Activated CD4-positive, alpha-beta memory T cell treated with anti-CD3 and anti-CD28 coated beads, Interleukin-2, amount 10 ng/mL, durations not matched to agents 7 days and 5 days (primary cell): ENCODE data around the gene CALB2. TPM values are rescaled to one million over a fixed set of nuclear protein-coding genes. Genes with fewer than 3 reads are reported as not detected.
"Not testable (repeated sequence)": the region's sequence is repeated elsewhere in the genome, so short reads cannot be mapped to it uniquely, and the experiment has no call there.

ENCODE experiments used
- CTCF ChIA-PET: fragments of 350-600 bp; sonication (Branson Sonifier 250); formaldehyde crosslinking; loops from one replicate; lab custom pipeline; 2021; ENCODE audit warnings: antibody characterized with exemption, inconsistent platforms; lab: Charles Lee
- POLR2A ChIA-PET: fragments of 350-600 bp; sonication (Branson Sonifier 250); formaldehyde crosslinking; loops from one replicate; lab custom pipeline; 2021; ENCODE audit warnings: antibody characterized with exemption; lab: Charles Lee
- DNase-seq: peaks from one replicate; pipeline ENCODE4 v3.0.0-alpha.2; 2020
- H3K27ac Mint-ChIP-seq: one replicate; pipeline ENCODE4 v1.8.0; 2021; ENCODE audit warnings: mild to moderate bottlenecking, mixed read lengths
- H3K27me3 Mint-ChIP-seq: one replicate; pipeline ENCODE4 v1.8.0; 2021; ENCODE audit warnings: mixed read lengths
- H3K36me3 Mint-ChIP-seq: one replicate; pipeline ENCODE4 v1.8.0; 2021; ENCODE audit warnings: low read depth, mixed read lengths
- H3K4me1 Mint-ChIP-seq: one replicate; pipeline ENCODE4 v1.8.0; 2021; ENCODE audit warnings: mixed read lengths
- H3K4me3 Mint-ChIP-seq: one replicate; pipeline ENCODE4 v1.8.0; 2021; ENCODE audit warnings: mild to moderate bottlenecking, mixed read lengths
- H3K9me3 Mint-ChIP-seq: one replicate; pipeline ENCODE4 v1.8.0; 2021; ENCODE audit warnings: mixed read lengths
- total RNA-seq, 2 experiments: library from RNA; stranded (reverse); gene quantifications; one replicate each; pipeline ENCODE4 v1.2.3, GENCODE V29; 2021

Gene CALB2, protein sequence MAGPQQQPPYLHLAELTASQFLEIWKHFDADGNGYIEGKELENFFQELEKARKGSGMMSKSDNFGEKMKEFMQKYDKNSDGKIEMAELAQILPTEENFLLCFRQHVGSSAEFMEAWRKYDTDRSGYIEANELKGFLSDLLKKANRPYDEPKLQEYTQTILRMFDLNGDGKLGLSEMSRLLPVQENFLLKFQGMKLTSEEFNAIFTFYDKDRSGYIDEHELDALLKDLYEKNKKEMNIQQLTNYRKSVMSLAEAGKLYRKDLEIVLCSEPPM
- total RNA-seq = not detected

DNA sequence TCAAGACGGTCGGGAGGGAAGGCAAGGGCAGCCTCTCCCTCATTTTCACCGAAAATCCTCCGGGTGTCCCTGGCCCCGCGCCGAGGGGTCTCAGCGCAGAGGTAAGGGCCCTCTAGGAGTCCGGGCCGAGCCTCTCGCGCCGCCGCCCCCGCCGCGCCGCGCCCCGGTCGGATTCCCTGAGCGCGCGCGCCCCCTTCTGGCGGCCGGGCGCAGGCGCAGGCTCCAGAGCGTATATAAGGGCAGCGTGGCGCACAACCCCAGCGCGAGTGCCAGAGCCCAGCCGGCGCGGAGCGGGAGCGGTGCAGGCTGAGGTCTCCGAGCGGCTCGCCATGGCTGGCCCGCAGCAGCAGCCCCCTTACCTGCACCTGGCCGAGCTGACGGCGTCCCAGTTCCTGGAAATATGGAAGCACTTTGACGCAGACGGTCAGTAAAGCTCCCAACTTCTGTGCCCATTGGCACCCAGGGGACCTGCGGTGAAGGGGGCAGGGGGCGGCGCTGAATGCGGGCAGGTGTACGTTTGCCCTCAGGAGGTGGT lies at the start of gene CALB2:
TSS of gene CALB2 (plus strand) at position 260 of the 535 bp plus-strand sequence. CDS start at position 330, 70 bp downstream.
- ChIA-PET POLR2A (no interaction called here), CTCF (interaction anchor here (0.8 to 1.7 kb wide), 2 partner anchors 47 to 54 kb away, joined by 3 to 4 read pairs; no protein-coding TSS in a partner anchor)
- DNase-seq = peak; percentile 68
- Mint-ChIP-seq H3K36me3 (no peaks in the 10 kb centered on the region), H3K27ac (no peak within 1 kb of the TSS), H3K4me1 (no peaks in the 10 kb centered on the region), H3K4me3 (no peak within 1 kb of the TSS), H3K27me3 (peaks cover 8% of the 10 kb centered on the region), H3K9me3 (no peaks in the 10 kb centered on the region)

DNA sequence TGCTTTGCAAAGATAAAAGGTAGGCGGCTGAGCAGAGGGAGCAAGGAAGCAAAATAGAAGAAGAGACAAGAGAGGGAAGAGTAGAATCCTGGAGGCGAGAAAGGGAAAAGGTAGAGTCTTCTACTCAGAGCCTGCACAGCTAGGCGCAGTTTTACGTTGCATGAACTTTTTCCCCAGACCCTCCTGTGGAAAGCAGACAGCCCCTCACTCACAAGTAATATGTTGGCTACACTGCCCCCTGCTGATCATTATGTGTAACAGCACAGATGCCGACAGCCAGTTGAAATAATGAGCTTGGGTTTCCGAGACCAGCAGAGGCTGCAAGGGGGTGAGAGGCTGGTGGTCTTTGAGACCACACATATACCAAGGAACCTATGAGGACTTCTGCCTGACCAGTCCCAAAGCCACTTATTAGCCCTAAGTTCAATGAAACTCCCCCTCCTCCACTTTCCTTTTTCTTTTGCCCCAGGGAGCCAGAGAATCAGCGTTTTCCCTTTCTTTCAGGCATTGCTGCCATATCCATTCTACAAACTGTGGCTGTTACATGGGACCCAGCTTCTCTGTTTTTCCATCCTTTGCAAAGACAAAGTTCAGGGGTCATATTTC lies 46.9 kb upstream of the CALB2 start:
- H3K36me3 Mint-ChIP-seq = no peaks in the 10 kb centered on the region
- H3K27ac Mint-ChIP-seq = no peak overlapping the region
- ChIA-PET CTCF (interaction anchor here (0.6 to 1.5 kb wide), 22 partner anchors 8 to 508 kb away, joined by 3 to 7 read pairs (median 4); partner anchors contain the start of genes CALB2 and CMTR2), POLR2A (interaction anchor here (1.0 kb wide), 1 partner anchor 45 kb away, joined by 3 read pairs; no protein-coding TSS in a partner anchor)
- H3K27me3 Mint-ChIP-seq = peaks cover 27% of the 10 kb centered on the region
- H3K4me3 Mint-ChIP-seq = no peak overlapping the region
- DNase-seq = no peak
- H3K4me1 Mint-ChIP-seq = no peaks in the 10 kb centered on the region
- no peaks in the 10 kb centered on the region for H3K9me3 Mint-ChIP-seq

DNA sequence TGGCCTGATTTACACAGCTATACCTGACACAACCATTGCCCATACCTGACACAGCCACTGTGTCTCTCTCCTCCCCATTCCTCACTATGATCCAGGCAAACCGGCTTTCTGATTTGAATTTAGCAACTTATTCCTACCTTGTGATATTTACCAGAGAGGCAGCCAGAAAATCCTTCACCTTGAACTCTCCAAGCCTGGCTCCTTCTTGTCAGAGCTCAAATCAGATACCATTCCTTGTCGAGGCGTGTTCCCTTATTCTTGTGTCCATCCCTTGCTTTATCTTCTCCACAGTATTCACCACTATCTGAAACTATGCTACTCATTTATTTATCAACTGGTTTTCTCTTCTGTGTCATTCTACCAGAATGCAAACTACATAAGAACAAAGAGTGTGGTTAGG lies 44.9 kb upstream of the CALB2 start:
- H3K9me3 Mint-ChIP-seq, CTCF ChIA-PET, H3K4me1 Mint-ChIP-seq, POLR2A ChIA-PET, H3K36me3 Mint-ChIP-seq, H3K27ac Mint-ChIP-seq, DNase-seq, H3K4me3 Mint-ChIP-seq: not testable (repeated sequence)
- H3K27me3 Mint-ChIP-seq = peaks cover 23% of the 10 kb centered on the region

DNA sequence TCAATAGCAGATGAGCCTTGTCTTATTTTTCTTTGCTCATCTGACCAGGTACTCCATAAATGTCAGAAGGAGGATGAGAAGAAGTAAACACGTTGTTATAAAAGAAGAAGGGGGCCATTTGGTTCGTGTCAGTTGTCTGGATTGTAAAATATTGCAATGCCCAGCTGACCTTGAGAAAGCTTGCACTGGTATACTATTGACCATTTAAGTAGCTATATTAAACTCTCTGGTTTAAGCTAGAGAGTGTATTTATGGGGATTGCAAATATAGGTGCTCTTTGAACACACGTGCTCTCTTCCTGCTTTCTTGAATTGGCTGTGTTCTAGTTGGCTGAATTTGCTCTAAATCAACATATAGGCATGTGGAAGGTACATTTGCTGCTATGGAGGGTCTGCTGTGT lies 43.3 kb upstream of the CALB2 start:
- H3K27me3 Mint-ChIP-seq = peaks cover 12% of the 10 kb centered on the region
- no peaks in the 10 kb centered on the region for H3K9me3 Mint-ChIP-seq
- POLR2A ChIA-PET = no interaction called here
- no peak overlapping the region for H3K4me3 Mint-ChIP-seq
- H3K36me3 Mint-ChIP-seq = no peaks in the 10 kb centered on the region
- no peak overlapping the region for H3K27ac Mint-ChIP-seq
- CTCF ChIA-PET = no interaction called here
- H3K4me1 Mint-ChIP-seq = no peaks in the 10 kb centered on the region
- DNase-seq = no peak

DNA sequence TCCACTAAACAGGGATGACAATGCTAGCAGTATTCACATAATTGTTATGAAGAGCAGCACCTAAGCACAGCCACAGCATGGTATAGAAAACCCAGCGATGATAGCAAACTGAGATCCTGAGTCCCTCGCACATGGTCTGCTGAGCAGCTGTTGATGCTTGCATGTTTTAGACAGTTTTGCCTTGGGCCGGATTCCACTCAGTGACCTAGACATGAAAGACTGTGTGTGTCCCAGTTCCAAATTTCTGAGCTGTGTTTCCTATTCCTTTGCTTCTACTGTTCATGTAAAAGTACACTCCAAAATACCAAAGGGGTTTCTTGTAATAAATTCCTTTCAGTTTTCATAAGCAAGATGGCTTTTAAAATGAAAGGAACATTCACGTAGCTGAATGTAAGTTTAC lies 38.5 kb upstream of the CALB2 start:
- CTCF ChIA-PET = interaction anchor here (0.7 to 1.4 kb wide), 2 partner anchors 8 to 10 kb away, joined by 3 to 5 read pairs; no protein-coding TSS in a partner anchor
- no peak for DNase-seq
- Mint-ChIP-seq H3K4me3 (no peak overlapping the region), H3K27me3 (peaks cover 8% of the 10 kb centered on the region), H3K27ac (no peak overlapping the region), H3K36me3 (no peaks in the 10 kb centered on the region), H3K9me3 (no peaks in the 10 kb centered on the region), H3K4me1 (no peaks in the 10 kb centered on the region)
- POLR2A ChIA-PET = no interaction called here

DNA sequence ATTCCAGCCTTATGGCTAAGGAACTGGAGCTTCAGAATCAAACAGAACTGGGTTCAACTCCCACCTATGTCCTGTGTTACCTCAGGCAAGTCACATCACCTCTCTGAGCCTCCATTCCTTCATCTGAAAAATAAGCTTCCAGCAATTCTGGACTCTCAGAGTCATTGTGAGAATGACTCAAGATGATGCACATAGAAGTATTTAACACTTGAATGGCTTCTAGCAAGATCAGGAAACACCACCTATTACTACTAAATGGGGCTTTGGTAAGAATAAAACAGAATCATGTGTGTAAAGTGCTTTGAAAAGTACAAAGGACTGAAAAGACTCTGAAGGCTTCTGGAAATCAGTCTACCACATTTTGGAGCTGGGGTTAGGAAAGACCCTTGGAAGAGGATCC lies 30.8 kb upstream of the CALB2 start:
- ChIA-PET CTCF (no interaction called here), POLR2A (no interaction called here)
- no peaks in the 10 kb centered on the region for H3K4me1 Mint-ChIP-seq

DNA sequence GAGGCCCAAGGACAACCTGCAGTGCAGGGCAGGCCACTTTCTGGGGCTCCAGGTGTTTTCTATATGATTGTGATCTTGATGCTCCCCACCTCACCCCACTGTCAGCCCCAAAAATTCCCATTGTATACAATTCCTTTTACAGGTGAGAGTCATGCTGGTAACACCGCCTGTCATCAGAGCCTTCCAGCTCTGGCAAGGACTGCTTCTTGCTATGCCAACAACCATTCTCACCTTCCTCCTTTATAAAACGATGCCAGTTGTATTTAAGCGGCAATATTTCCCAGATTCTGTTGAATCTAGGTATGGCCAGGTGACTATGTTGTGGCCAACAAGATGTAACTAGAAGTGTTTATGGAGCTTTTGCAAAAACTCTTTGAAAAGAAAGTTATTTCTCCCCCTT lies 30.4 kb upstream of the CALB2 start:
- H3K36me3 Mint-ChIP-seq = no peaks in the 10 kb centered on the region
- POLR2A ChIA-PET = no interaction called here
- H3K27me3 Mint-ChIP-seq = peaks cover 9% of the 10 kb centered on the region
- no peaks in the 10 kb centered on the region for H3K9me3 Mint-ChIP-seq
- DNase-seq = no peak
- H3K27ac Mint-ChIP-seq = no peak overlapping the region
- no peak overlapping the region for H3K4me3 Mint-ChIP-seq
- CTCF ChIA-PET = interaction anchor here (0.7 kb wide), 1 partner anchor 1003 kb away, joined by 3 read pairs; no protein-coding TSS in a partner anchor
- H3K4me1 Mint-ChIP-seq = no peaks in the 10 kb centered on the region

More for the DNA sequence above, 30.8 kb upstream of the CALB2 start:
- Mint-ChIP-seq H3K27ac (no peak overlapping the region), H3K4me3 (no peak overlapping the region), H3K27me3 (peaks cover 7% of the 10 kb centered on the region), H3K36me3 (no peaks in the 10 kb centered on the region), H3K9me3 (no peaks in the 10 kb centered on the region)
- DNase-seq = no peak

DNA sequence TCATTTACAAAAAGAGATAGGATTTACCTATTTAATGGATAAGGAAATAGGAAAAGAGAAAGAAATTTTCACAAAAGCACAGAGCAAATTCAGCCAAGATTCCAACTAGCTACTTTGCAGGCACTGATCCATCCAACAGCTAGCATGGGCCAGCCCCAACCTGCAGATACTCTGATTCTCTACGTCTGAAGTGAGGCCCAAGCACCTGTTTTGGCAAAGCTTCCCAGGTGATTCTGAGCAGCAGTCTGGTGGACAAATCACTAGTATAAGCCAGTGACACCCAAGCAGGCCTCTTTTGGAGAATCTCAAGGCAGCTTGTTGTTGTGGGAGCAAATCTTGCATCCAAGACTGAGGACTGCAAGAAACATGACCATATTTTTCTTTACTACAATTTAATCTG lies 20.9 kb upstream of the CALB2 start:
- DNase-seq = no peak
- Mint-ChIP-seq H3K36me3 (no peaks in the 10 kb centered on the region), H3K27me3 (peaks cover 11% of the 10 kb centered on the region), H3K4me3 (no peak overlapping the region), H3K9me3 (no peaks in the 10 kb centered on the region), H3K4me1 (peaks cover 3% of the 10 kb centered on the region), H3K27ac (no peak overlapping the region)
- CTCF ChIA-PET = no interaction called here
- POLR2A ChIA-PET = no interaction called here

DNA sequence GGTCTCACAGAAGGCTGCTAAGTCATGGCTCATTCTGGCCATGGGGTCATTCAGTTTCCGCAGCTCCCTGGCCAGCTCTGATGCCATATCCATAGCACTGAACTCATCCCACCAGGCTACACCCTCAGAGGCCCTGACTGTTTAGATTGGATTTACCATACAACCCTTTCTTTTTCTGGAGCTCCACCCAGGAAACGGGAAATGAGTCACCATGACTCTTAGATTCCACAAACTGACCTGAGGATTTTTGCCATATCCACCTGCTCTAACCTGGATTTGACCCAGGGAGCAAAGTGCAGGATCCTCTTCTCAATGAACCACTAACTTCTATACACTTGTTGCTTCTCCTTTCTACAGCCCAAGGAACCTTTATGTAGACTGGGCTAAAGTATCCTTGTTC lies 20.3 kb upstream of the CALB2 start:
- Mint-ChIP-seq H3K9me3 (no peaks in the 10 kb centered on the region), H3K27me3 (peaks cover 9% of the 10 kb centered on the region), H3K4me3 (no peak overlapping the region), H3K36me3 (no peaks in the 10 kb centered on the region), H3K27ac (no peak overlapping the region), H3K4me1 (peaks cover 3% of the 10 kb centered on the region)
- CTCF ChIA-PET = no interaction called here
- DNase-seq = no peak
- POLR2A ChIA-PET = no interaction called here

DNA sequence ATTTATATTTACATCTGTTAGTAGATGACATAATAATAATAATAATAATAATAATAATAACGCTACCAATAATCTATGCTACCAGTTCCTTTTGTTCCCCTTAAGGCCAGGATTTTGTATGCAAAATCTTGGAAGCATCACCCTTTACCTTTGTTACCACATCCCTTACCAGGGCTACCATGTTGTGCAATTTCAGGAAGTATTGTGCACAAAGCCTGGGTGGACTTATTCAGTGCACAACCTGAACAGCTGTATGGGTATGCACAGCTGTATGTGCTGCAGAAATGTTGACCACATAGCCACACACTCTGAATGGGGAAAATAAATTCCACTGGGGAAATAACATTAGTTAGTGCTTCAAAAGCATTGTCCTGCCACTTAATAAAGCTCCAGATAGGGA lies 19.9 kb upstream of the CALB2 start:
- ChIA-PET POLR2A (no interaction called here), CTCF (interaction anchor here (1.1 kb wide), 1 partner anchor 27 kb away, joined by 4 read pairs; no protein-coding TSS in a partner anchor)
- no peak overlapping the region for H3K4me3 Mint-ChIP-seq
- no peak overlapping the region for H3K27ac Mint-ChIP-seq
- H3K4me1 Mint-ChIP-seq = peaks cover 3% of the 10 kb centered on the region
- H3K9me3 Mint-ChIP-seq = no peaks in the 10 kb centered on the region
- no peaks in the 10 kb centered on the region for H3K36me3 Mint-ChIP-seq
- DNase-seq = no peak
- H3K27me3 Mint-ChIP-seq = peaks cover 9% of the 10 kb centered on the region

DNA sequence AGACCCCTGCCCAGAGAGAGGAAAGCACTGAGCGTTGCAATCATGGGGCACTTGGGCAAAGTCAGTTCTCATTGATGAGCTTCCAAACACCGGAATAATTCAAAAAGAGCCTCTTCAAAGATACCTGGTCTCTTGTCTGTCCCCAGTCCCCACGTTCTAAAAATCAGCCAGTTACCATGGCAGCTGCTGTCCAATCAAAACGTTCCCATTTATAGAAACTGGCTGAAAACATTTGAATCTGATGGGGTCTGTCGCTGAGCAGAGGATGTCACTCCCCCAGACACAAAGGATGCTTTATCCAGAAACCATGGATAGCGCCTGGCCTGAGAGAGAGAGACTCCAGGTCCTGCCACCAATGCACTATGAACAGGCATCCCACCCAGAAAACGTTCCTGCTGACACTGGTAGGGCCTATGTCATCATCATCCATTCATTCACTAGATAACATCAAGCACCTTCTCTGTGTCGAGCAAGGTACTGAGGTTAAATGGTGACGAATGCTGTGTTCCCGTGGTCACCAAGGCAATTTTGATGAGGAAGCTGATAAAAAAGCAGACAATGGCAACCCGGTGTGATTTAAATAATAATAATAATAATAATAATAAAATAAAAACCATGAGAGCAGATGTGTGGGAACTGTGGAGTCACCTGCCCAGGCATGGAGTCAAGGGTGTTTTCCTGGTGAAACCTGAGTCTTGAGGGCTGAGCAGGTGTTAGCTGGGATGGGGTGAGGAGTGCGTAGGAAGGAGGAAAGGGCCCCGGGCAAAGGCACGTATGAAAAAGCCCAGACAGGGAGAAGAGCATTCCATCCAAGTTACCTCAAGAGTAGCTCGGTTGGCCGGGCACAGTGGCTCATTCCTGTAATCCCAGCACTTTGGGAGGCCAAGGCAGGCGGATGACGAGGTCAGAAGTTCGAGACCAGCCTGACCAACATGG lies 19.0 kb upstream of the CALB2 start:
- Mint-ChIP-seq H3K4me3 (no peak overlapping the region), H3K27ac (no peak overlapping the region), H3K9me3 (no peaks in the 10 kb centered on the region), H3K4me1 (peaks cover 3% of the 10 kb centered on the region), H3K36me3 (no peaks in the 10 kb centered on the region), H3K27me3 (peaks cover 9% of the 10 kb centered on the region)
- ChIA-PET POLR2A (no interaction called here), CTCF (interaction anchor here (1.1 kb wide), 1 partner anchor 28 kb away, joined by 4 read pairs; no protein-coding TSS in a partner anchor)
- no peak for DNase-seq

DNA sequence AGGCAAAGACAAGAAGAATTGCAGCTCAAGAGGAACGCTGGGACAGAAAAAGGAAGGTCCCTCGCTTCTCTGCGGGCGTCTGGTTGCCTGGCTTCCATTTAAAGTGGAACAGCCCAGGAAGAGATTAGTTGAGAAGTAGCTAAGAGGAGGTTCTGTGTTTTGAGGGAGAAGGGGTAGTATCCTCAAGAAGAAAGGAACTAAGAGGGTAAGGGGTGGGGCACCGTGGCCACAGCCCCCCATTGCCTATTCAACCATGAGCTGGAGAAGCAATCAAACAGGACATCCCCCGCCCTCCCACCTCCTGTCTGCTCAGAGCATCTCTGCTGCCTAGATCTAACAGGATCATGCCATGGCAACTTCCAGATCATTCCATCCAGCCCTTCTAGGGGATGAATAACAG lies 18.1 kb upstream of the CALB2 start:
- ChIA-PET CTCF (no interaction called here), POLR2A (no interaction called here)
- Mint-ChIP-seq H3K27ac (no peak overlapping the region), H3K4me3 (no peak overlapping the region), H3K4me1 (peaks cover 3% of the 10 kb centered on the region), H3K36me3 (no peaks in the 10 kb centered on the region), H3K9me3 (no peaks in the 10 kb centered on the region), H3K27me3 (peaks cover 9% of the 10 kb centered on the region)
- no peak for DNase-seq
